Activated gamma-delta T cell treated with anti-CD3 and anti-CD28 coated beads, Interleukin-2, amount 50 U/mL, for 16 hours (primary cell): Measurements from ENCODE around the gene PGBD4.

ENCODE experiments used
- DNase-seq: peaks from one replicate; pipeline ENCODE4 v3.0.0-alpha.2; 2020; ENCODE audit warnings: low read depth

PGBD4 gene

GRCh38 chr15:34101366-34102174 is at the start of gene PGBD4, which contains the start of gene EMC7:
Gene PGBD4 (plus strand): TSS chr15:34102083. CDS start chr15:34102532, 449 bp downstream.
Gene EMC7 (minus strand): TSS chr15:34101862. CDS start chr15:34101839, 23 bp downstream.
- DNase-seq, result peak; percentile 98

DNA sequence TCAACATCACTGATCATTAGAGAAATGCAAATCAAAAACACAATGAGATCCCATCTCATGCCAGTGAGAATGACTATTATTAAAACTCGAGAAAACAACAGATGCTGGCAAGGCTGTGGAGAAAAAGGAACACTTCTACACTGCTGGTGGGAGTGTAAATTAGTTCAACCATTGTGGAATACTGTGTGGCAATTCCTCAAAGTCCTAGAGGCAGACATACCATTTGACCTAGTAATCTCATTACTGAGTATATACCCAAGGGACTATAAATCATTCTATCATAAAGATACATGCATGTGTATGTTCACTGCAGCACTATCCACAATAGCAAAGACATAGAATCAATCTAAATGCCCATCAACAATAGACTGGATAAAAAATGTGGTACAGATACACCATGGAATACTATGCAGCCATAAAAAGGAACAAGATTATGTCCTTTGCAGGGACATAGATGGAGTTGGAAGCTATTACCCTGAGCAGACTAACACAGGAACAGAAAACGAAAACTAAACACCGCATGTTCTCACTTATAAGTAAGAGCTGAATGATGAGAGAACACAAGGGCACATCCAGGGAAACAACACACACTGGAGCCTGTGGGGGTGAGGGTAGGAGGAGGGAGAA is 47.7 kb upstream of the PGBD4 start:
- DNase-seq, result no peak

DNA sequence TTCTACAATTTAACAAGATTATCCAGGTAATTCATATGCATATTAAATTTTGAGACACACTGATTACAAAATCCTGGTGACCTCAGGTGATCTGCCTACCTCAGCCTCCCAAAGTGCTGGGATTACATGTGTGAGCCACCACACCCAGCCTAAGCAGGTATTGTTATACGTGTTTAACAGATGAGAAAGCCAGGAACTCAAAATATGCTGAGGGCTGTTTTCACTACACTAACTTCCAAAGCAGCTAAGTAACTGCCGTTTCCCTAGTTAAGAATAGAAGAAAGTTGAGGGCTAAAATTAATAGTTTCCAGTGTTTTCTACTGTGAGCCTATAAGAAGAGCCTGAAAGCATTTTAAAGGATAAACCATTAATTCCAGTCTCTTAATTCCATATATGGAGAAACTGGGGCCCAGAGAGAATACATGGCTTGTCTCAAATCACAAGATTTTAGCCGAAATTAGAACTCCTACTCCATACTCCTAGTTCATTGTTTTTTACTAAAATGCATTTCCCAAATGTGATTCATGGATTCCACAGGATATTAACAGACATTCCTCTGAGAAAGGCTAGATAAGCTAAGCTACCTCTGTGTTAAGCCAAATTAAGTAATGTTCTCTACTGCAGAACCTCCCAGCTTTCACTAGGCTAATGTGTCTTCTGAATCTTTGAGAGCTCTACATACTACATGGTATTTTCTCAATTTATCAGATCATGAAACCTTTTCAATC is 45.9 kb upstream of the PGBD4 start:
- DNase-seq, result no peak

DNA sequence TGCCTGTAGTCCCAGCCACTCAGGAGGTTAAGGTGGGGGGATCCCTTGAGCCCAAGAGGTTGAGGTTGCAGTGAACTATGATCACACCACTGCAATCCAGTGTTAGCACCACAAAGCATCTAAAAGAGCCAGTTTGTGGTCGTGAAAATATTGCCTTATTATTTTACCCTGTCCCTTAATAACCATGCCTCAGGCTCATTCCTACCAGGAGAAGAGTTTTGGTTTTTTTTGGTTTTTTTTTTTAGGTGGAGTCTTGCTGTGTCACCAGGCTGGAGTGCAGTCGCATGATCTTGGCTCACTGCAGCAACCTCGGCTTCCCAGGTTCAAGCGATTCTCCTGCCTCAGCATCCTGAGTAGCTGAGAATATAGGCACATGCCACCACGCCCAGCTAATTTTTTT is 45.0 kb upstream of the PGBD4 start:
- no peak for DNase-seq

- DNase-seq, result no peak
These were observed 42.4 kb upstream of the PGBD4 start for GRCh38 chr15:34059476-34059875.

- DNase-seq, result no peak
These were observed 41.9 kb upstream of the PGBD4 start for GRCh38 chr15:34059946-34060345.

DNA sequence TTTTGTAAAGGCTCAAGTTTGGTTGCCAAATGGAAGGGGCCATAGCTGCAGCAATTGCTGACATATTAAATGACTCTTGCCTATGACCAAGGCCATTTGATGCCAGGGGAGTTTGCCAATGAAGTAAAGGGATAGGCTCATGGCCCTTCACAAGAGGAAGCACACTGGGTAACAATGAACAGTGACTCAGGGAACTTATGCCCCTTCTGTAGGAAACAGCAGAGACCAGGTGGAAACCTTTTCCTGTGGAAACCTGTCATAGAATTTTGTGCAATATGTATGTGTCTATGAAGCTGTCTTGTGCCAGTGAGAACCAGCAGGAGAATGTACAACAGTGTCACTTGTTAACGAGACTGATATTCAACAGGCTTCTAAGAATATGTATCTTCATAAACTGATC is 37.4 kb upstream of the PGBD4 start:
- DNase-seq, result no peak

DNA sequence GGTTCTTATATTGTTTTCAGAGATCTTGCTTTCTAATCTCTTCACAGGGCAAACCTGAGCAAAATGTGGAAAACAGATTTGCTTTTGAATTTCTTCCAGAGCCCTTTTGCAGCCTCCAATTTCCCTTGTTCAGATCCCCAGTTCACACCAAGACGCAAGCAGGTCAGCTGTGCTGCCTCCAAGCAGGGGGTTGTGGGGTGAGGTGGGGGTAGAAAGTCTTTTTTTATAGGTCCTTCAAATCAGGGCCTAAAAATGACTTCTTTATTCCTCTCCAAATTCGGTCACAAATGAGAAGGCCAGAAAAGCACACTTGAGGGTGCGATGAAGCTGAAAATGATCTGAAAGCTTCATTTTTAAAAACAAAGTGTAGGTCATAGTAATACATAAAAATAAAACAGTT is 36.6 kb upstream of the PGBD4 start:
- DNase-seq, result no peak

DNA sequence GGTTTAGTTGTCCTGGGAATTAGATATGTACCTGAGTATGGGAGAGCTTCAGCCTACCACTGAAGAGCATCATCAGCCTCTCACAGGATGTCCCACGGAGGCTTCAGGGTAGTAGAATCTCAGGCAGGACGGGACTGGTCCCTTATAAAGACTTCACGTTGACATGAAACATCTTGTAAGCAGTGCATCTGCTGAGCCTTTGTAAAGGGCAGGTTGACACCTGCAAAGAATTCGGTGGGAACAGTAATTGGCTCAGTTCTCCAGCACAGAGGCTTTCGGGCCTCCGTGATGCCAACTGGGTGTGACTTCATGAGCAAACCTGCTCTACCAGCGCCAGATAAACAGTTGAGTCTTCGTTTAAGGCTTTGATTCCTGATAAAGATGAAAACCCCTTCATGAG is 35.9 kb upstream of the PGBD4 start:
- no peak for DNase-seq

- DNase-seq, result no peak
These were observed 31.9 kb upstream of the PGBD4 start for GRCh38 chr15:34070003-34070402.

- DNase-seq, result no peak
These were observed 25.1 kb upstream of the PGBD4 start for GRCh38 chr15:34076785-34077184.

DNA sequence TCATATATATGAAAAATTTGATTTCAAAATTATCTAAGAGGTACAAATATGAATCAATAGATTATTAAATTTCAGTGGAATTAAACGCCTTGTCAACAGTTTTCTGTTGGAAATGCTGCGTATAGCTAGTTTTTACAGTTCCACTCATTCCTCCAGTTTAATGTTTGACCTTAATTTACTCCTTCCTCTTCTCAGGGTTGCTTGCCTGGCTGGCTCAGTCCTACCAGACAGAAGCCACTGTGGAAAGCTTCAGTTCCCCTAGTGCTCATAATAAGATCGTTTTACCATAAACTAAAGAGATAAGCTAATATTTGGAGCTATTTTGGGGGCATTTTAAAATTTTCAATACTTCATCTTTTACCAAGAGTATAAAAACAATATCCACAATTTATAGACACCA is 23.0 kb upstream of the PGBD4 start:
- DNase-seq, result no peak

- no peak for DNase-seq
These were observed 22.0 kb upstream of the PGBD4 start for GRCh38 chr15:34079904-34080303.

GRCh38 chr15:34084086-34084485 is 17.8 kb upstream of the PGBD4 start:
- no peak for DNase-seq

GRCh38 chr15:34085746-34086145 is 16.1 kb upstream of the PGBD4 start:
- no peak for DNase-seq

DNA sequence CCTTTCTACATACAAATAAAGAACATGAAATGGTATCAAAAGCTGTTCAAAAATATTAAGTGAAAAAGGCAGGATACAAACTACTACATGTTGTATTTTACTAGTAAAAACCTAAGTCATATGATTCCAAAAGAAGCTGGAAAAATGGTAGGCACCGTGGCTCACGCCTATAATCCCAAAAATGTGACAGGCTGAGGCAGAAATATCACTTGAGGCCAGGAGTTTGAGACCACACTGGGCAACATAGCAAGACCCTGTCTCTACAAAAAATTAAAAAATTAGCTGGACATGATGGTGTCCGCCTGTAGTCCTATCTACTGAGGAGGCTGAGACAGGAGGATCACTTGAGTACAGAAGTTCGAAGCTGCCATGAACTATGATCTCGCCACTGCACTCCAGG is 2.0 kb upstream of the PGBD4 start:
- DNase-seq, result no peak

DNA sequence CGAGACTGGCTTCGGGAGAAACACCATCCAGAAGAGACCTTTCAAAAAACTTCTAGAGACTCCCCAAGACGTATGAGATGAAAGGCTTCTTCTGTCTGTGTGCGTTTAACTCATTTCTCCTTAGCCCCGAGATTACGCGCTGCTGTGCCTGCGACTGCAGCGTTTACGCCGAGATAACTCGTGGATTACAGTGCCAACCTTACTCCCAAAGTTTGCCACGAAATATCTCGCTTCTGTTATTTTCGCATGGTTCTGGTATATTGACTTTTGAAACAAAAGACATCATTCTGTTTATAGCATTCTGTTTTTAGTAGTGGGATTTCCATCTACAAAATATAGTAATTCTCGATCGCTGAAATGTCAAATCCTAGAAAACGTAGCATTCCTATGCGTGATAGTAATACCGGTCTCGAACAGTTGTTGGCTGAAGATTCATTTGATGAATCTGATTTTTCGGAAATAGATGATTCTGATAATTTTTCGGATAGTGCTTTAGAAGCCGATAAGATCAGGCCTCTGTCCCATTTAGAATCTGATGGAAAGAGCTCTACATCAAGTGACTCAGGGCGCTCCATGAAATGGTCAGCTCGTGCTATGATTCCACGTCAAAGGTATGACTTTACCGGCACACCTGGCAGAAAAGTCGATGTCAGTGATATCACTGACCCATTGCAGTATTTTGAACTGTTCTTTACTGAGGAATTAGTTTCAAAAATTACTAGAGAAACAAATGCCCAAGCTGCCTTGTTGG is 467 bp downstream of the PGBD4 start:
- DNase-seq, result no peak

GRCh38 chr15:34106423-34106822 is 4.5 kb downstream of the PGBD4 start:
- no peak for DNase-seq

DNA sequence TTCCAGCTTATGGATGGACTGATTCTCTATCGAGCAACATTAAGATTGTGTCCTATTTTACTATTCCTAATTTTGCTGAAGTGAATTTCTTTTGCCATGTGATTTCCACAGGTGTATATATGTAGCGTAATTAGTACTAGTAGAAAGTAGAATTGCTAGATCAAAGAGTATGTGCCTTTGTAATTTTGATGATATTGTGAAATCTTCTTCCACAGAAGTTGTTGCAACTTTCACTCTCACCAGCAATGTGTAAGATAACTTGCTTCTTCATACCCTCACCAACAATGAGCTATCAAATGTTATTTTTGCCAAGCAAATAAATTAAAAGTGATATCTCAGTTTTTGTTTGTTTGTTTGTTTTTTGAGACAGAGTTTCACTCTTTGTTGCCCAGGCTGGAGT is 5.4 kb downstream of the PGBD4 start:
- no peak for DNase-seq

GRCh38 chr15:34109797-34110663 is 8.1 kb downstream of the PGBD4 start:
- no peak for DNase-seq

- DNase-seq, result no peak
These were observed 9.6 kb downstream of the PGBD4 start for GRCh38 chr15:34111488-34111887.
